ENCODE measurements around the gene XAGE3.
"Not testable (repeated sequence)": the region's sequence is repeated elsewhere in the genome, so short reads cannot be mapped to it uniquely, and the experiment has no call there.

GRCh38 chrX:52906072-52906471 lies 38.2 kb upstream of the XAGE3 start:
- TF ChIP-seq CTCF, POLR2A (IDR thresholded peaks at IDR 0.05): not testable (repeated sequence)
